Astrocyte of the spinal cord (primary cell): Measurements from ENCODE around the gene STAG1.

ENCODE experiments used
- DNase-seq: peaks from one replicate; pipeline ENCODE4 v3.0.0; 2011; ENCODE audit warnings: low read depth, low spot score
- H3K4me3 ChIP-seq: 2 replicates; pipeline ENCODE4 v1.5.1; 2011; ENCODE audit warnings: low read depth, mild to moderate bottlenecking, low read length, moderate library complexity
- CTCF ChIP-seq: IDR thresholded peaks from 2 replicates; pipeline ENCODE4 v1.5.1; 2012; ENCODE audit warnings: low read depth, mild to moderate bottlenecking, low read length, inconsistent platforms
- in situ Hi-C: cut with HindIII; loops from 2 replicates; pipeline ENCODE4 v1.10.0; 2017; ENCODE audit warnings: low sequenced_read_pairs

Gene STAG1

GRCh38 chr3:136296960-136297359 is 455.2 kb downstream of the STAG1 start:
- in situ Hi-C loops, result no loop called here
- DNase-seq, result no peak
- no peak for TF ChIP-seq CTCF
- H3K4me3 ChIP-seq, result no peak overlapping the region

- no peak for DNase-seq
- TF ChIP-seq CTCF, result no peak
- no peak overlapping the region for H3K4me3 ChIP-seq
- in situ Hi-C loops, result no loop called here
Measured at GRCh38 chr3:136294176-136294575, 458.0 kb downstream of the STAG1 start.

- no peak overlapping the region for H3K4me3 ChIP-seq
- in situ Hi-C loops, result no loop called here
- no peak for DNase-seq
- no peak for TF ChIP-seq CTCF
Measured at GRCh38 chr3:136293279-136293678, 458.9 kb downstream of the STAG1 start.

DNA sequence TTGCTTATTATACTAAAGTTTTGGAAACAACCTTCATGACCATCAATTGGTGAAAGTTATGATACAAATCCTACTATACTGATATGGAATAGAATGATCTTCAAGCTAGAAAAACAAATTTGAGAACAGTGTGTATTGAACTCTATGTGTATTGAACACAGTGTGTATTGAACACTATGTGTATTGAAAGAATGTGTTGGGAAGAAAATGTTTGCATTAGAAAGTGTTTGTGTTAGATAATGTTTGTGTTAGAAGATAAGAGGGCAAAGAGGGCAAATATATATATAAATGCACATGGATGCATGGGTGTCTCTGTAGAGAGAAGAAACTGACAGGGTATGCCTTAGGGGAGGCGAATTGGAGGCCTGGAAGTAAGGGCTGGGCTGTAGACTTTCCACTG is 459.7 kb downstream of the STAG1 start:
- no peak overlapping the region for H3K4me3 ChIP-seq
- no peak for TF ChIP-seq CTCF
- no peak for DNase-seq
- in situ Hi-C loops, result no loop called here

GRCh38 chr3:136291302-136291701 is 460.9 kb downstream of the STAG1 start:
- TF ChIP-seq CTCF, result no peak
- DNase-seq, result no peak
- H3K4me3 ChIP-seq, result no peak overlapping the region
- in situ Hi-C loops, result no loop called here
